HG03108 (cell line): ENCODE data around the gene HPN.

Experiments used
- ATAC-seq: cut with Tn5 transposase; IDR thresholded peaks from one replicate; pipeline ENCODE4 v1.9.1; 2021; ENCODE audit warnings: moderate library complexity; ENCODE audit not compliant: unreplicated experiment

HPN gene

GRCh38 chr19:35080613-35081170 lies 39.2 kb downstream of the HPN start:
- ATAC-seq, result no peak

GRCh38 chr19:35081201-35081600 lies 39.7 kb downstream of the HPN start:
- no peak for ATAC-seq

- ATAC-seq, result no peak
Measured at GRCh38 chr19:35083691-35084508, 42.4 kb downstream of the HPN start.

GRCh38 chr19:35084509-35084762 lies 42.9 kb downstream of the HPN start:
- ATAC-seq, result no peak

GRCh38 chr19:35085947-35086346 lies 44.4 kb downstream of the HPN start:
- peak; percentile 43 for ATAC-seq

GRCh38 chr19:35086455-35086854 lies 44.9 kb downstream of the HPN start:
- ATAC-seq, result no peak

- no peak for ATAC-seq
Measured at GRCh38 chr19:35087393-35087792, 45.9 kb downstream of the HPN start.

GRCh38 chr19:35088131-35088913 lies 46.8 kb downstream of the HPN start:
- no peak for ATAC-seq

- ATAC-seq, result no peak
Measured at GRCh38 chr19:35089554-35089953, 48.0 kb downstream of the HPN start.

GRCh38 chr19:35090160-35090505 lies 48.6 kb downstream of the HPN start:
- ATAC-seq, result no peak

- no peak for ATAC-seq
Measured at GRCh38 chr19:35090506-35091214, 49.1 kb downstream of the HPN start.

- ATAC-seq, result no peak
Measured at GRCh38 chr19:35093430-35093829, 51.9 kb downstream of the HPN start.

- no peak for ATAC-seq
Measured at GRCh38 chr19:35093941-35094647, 52.6 kb downstream of the HPN start.

- ATAC-seq, result no peak
Measured at GRCh38 chr19:35094656-35095055, 53.1 kb downstream of the HPN start.

GRCh38 chr19:35095667-35096368 lies 54.3 kb downstream of the HPN start:
- no peak for ATAC-seq

- ATAC-seq, result no peak
Measured at GRCh38 chr19:35098413-35099049, 57.0 kb downstream of the HPN start.

GRCh38 chr19:35099155-35099896 lies 57.8 kb downstream of the HPN start:
- ATAC-seq, result no peak

- ATAC-seq, result no peak
Measured at GRCh38 chr19:35099897-35100275, 58.4 kb downstream of the HPN start.
